Measurements from ENCODE around the gene DDX19B.
"Not testable (repeated sequence)": the region's sequence is repeated elsewhere in the genome, so short reads cannot be mapped to it uniquely, and the experiment has no call there.

DNA sequence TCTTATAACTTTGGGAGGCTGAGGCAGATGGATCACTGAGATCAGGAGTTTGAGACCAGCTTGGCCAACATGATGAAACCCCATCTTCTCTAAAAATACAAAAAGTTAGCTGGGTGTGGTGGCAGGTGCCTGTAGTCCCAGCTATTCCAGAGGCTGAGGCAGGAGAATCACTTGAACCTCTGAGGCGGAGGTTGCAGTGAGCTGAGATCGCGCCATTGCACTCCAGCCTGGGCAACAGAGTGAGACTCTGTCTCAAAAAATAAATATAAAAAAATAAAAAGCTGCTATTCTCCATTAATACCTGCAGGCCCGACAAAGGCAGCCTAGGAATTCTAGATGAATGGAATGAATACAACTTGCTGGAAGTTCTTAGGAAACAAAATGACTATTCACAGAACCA, 49.3 kb upstream of the DDX19B start:
- not testable (repeated sequence) for TF ChIP-seq CTCF (IDR thresholded peaks at IDR 0.05; ENCODE audit: borderline replicate concordance, extremely low read depth, low read length, poor library complexity, severe bottlenecking); EZH2 (IDR thresholded peaks at IDR 0.05; ENCODE audit: borderline replicate concordance, low read depth, low read length, severe bottlenecking)

Data from DND-41 (cell line).